SU-DHL-6 (cell line): ENCODE measurements around the gene RIC8A.

Experiments
- H2AFZ ChIP-seq: fragments of 200-600 bp; sonication (generic); 2 replicates; pipeline ENCODE4 v1.6.1; 2014; ENCODE audit warnings: low read depth, mild to moderate bottlenecking, moderate library complexity, mixed read lengths, antibody characterized with exemption, low read length; ENCODE audit not compliant: severe bottlenecking
- H3F3A ChIP-seq: fragments of 200-600 bp; shearing (Covaris generic); 2 replicates; pipeline ENCODE4 v1.6.0; 2016; ENCODE audit warnings: antibody characterized with exemption, mild to moderate bottlenecking; ENCODE audit not compliant: insufficient read depth
- H3K27ac ChIP-seq: fragments of 200-600 bp; sonication (generic); 2 replicates; pipeline ENCODE4 v1.5.1; 2016; ENCODE audit warnings: low read depth, mild to moderate bottlenecking, low read length, moderate library complexity, mixed read lengths
- H3K27me3 ChIP-seq: fragments of 200-600 bp; sonication (generic), shearing (Covaris generic); 2 replicates; pipeline ENCODE4 v1.6.0; 2014; ENCODE audit warnings: mild to moderate bottlenecking, low read length
- H3K36me3 ChIP-seq: fragments of 200-600 bp; sonication (generic); 2 replicates; pipeline ENCODE4 v1.6.1; 2014; ENCODE audit warnings: mild to moderate bottlenecking, low read length, mixed read lengths
- H3K4me2 ChIP-seq: fragments of 300-600, 200-600 bp; shearing (Covaris generic), sonication (generic); 2 replicates; pipeline ENCODE4 v1.6.0; 2014; ENCODE audit warnings: low read length, low read depth, mild to moderate bottlenecking; ENCODE audit not compliant: poor library complexity, severe bottlenecking
- H3K4me3 ChIP-seq: fragments of 200-600 bp; sonication (generic); 2 replicates; pipeline ENCODE4 v1.5.1; 2014; ENCODE audit warnings: antibody characterized with exemption, low read length, mild to moderate bottlenecking, mixed read lengths; ENCODE audit not compliant: insufficient read depth, poor library complexity, severe bottlenecking
- H3K79me2 ChIP-seq: fragments of 200-600 bp; sonication (generic); 2 replicates; pipeline ENCODE4 v1.6.1; 2014; ENCODE audit warnings: mild to moderate bottlenecking, low read length, moderate library complexity; ENCODE audit not compliant: insufficient read depth
- H3K9ac ChIP-seq: fragments of 200-600 bp; sonication (generic); 2 replicates; pipeline ENCODE4 v1.7.0; 2014; ENCODE audit warnings: mild to moderate bottlenecking, low read length
- H3K9me2 ChIP-seq: fragments of 200-600 bp; sonication (generic); replicated peaks from 2 replicates; pipeline ENCODE4 v1.6.1; 2014; ENCODE audit warnings: low read length; ENCODE audit not compliant: insufficient read depth
- H3K9me3 ChIP-seq: fragments of 200-600 bp; sonication (generic); 2 replicates; pipeline ENCODE4 v1.6.1; 2014; ENCODE audit warnings: low read length, mixed read lengths; ENCODE audit not compliant: insufficient read depth
- H4K20me1 ChIP-seq: fragments of 200-600 bp; sonication (generic); 2 replicates; pipeline ENCODE4 v1.6.1; 2014; ENCODE audit warnings: low read depth, mild to moderate bottlenecking, antibody characterized with exemption, low read length, moderate library complexity, mixed read lengths
- CTCF ChIP-seq: fragments of 200-600 bp; sonication (generic); IDR thresholded peaks from one replicate; pipeline ENCODE4 v1.5.1; 2017; ENCODE audit warnings: antibody characterized with exemption, mild to moderate bottlenecking, low read length, moderate library complexity; ENCODE audit not compliant: insufficient read depth, poor library complexity, severe bottlenecking
- EZH2phosphoT487 ChIP-seq: fragments of 200-600 bp; sonication (generic), shearing (Covaris generic); conservative IDR thresholded peaks from 2 replicates; pipeline ENCODE4 v1.6.1; 2018; ENCODE audit warnings: mild to moderate bottlenecking, antibody characterized with exemption, low read length, moderate library complexity, mixed read lengths

RIC8A gene

GRCh38 chr11:253160-253885 is 45.8 kb downstream of the RIC8A start:
- no peak overlapping the region for H3K9ac ChIP-seq
- peaks cover 6% of the 10 kb centered on the region; the same call in 1 of the 2 replicates for H3F3A ChIP-seq
- no peak overlapping the region for H3K27ac ChIP-seq
- H3K9me2 ChIP-seq = no peaks in the 10 kb centered on the region
- H2AFZ ChIP-seq = no peak overlapping the region
- no peaks in the 10 kb centered on the region for H4K20me1 ChIP-seq
- no peak overlapping the region for H3K4me3 ChIP-seq
- H3K4me2 ChIP-seq = no peak overlapping the region
- H3K9me3 ChIP-seq = no peaks in the 10 kb centered on the region
- no peaks in the 10 kb centered on the region for H3K27me3 ChIP-seq
- no peaks in the 10 kb centered on the region for H3K79me2 ChIP-seq
- TF ChIP-seq EZH2phosphoT487 (no peak), CTCF (no peak)
- peaks cover 14% of the 10 kb centered on the region for H3K36me3 ChIP-seq

GRCh38 chr11:253886-254270 is 46.4 kb downstream of the RIC8A start:
- H3K36me3 ChIP-seq = peaks cover 9% of the 10 kb centered on the region; the same call in 1 of the 2 replicates
- H4K20me1 ChIP-seq = no peaks in the 10 kb centered on the region
- H3K27me3 ChIP-seq = no peaks in the 10 kb centered on the region
- no peak overlapping the region for H3K4me2 ChIP-seq
- H3K79me2 ChIP-seq = no peaks in the 10 kb centered on the region
- H3F3A ChIP-seq = peaks cover 6% of the 10 kb centered on the region; the same call in 1 of the 2 replicates
- TF ChIP-seq EZH2phosphoT487 = no peak
- no peak for TF ChIP-seq CTCF
- no peak overlapping the region for H3K27ac ChIP-seq
- H3K9me3 ChIP-seq = no peaks in the 10 kb centered on the region
- no peak overlapping the region for H3K4me3 ChIP-seq
- no peak overlapping the region for H2AFZ ChIP-seq
- H3K9ac ChIP-seq = no peak overlapping the region
- no peaks in the 10 kb centered on the region for H3K9me2 ChIP-seq

GRCh38 chr11:255176-255575 is 47.7 kb downstream of the RIC8A start:
- Histone ChIP-seq H3K4me2 (no peak overlapping the region), H3K36me3 (peaks cover 6% of the 10 kb centered on the region; the same call in 1 of the 2 replicates), H3K9ac (no peak overlapping the region), H3K79me2 (no peaks in the 10 kb centered on the region), H3K9me3 (no peaks in the 10 kb centered on the region), H3K27me3 (no peaks in the 10 kb centered on the region), H3K9me2 (no peaks in the 10 kb centered on the region), H3F3A (peaks cover 6% of the 10 kb centered on the region; the same call in 1 of the 2 replicates), H2AFZ (no peak overlapping the region), H3K4me3 (no peak overlapping the region), H4K20me1 (no peaks in the 10 kb centered on the region), H3K27ac (no peak overlapping the region)
- no peak for TF ChIP-seq EZH2phosphoT487
- TF ChIP-seq CTCF = no peak
